NCI-H128 (cell line): ENCODE results near the gene OR11H6.
"Not testable (repeated sequence)": the region's sequence is repeated elsewhere in the genome, so short reads cannot be mapped to it uniquely, and the experiment has no call there.

ENCODE experiments used
- DNase-seq: peaks from one replicate; lab custom pipeline; 2025; ENCODE audit not compliant: unreplicated experiment; lab: John Stamatoyannopoulos, UW

OR11H6 gene, protein sequence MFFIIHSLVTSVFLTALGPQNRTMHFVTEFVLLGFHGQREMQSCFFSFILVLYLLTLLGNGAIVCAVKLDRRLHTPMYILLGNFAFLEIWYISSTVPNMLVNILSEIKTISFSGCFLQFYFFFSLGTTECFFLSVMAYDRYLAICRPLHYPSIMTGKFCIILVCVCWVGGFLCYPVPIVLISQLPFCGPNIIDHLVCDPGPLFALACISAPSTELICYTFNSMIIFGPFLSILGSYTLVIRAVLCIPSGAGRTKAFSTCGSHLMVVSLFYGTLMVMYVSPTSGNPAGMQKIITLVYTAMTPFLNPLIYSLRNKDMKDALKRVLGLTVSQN

GRCh38 chr14:20223410-20223809, at the start of gene OR11H6:
OR11H6 (plus strand) TSS chr14:20223710; CDS start chr14:20223710, 0 bp downstream.
- DNase-seq, result no peak

DNA sequence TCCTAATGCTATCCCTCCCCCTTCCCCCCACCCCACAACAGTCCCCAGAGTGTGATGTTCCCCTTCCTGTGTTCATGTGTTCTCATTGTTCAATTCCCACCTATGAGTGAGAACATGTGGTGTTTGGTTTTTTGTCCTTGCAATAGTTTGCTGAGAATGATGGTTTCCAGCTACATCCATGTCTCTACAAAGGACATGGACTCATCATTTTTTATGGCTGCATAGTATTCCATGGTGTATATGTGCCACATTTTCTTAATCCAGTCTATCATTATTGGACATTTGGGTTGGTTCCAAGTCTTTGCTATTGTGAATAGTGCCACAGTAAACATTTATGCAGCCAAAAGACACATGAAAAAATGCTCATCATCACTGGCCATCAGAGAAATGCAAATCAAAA, 49.3 kb upstream of the OR11H6 start:
- DNase-seq, result not testable (repeated sequence)

DNA sequence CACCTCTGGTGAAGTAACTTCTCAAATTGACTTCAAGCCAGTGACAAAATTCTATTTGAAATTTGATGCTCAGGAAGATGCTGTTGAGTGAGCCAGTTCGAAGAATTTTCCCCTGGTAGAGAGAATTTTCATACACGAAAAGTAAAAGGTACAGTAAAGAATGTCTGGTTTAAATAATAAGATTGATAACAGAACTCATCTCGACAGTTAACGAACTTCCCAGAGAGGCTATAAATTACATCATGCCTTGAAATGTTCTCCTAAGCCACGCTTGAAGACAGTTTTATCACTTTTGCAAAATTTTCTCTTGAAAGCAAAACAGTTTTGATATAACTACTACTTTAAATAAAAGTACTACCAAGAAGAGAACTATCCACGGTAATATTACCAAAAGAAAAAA, 47.2 kb upstream of the OR11H6 start:
- DNase-seq, result no peak

- DNase-seq, result no peak
Observed at GRCh38 chr14:20177433-20177974, 46.0 kb upstream of the OR11H6 start.

DNA sequence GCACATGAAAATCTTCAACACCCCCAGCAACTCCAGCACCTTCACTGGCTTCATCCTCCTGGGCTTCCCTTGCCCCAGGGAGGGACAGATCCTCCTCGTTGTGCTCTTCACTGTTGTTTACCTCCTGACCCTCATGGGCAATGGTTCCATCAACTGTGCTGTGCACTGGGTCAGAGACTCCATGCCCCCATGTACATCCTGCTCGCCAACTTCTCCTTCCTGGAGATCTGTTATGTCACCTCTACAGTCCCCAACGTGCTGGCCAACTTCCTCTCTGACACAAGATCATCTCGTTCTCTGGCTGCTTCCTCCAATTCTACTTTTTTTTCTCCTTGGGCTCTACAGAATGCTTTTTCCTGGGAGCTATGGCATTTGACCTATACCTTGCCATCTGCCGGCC, 44.3 kb upstream of the OR11H6 start:
- no peak for DNase-seq

GRCh38 chr14:20179880-20180279, 43.6 kb upstream of the OR11H6 start:
- DNase-seq, result no peak

DNA sequence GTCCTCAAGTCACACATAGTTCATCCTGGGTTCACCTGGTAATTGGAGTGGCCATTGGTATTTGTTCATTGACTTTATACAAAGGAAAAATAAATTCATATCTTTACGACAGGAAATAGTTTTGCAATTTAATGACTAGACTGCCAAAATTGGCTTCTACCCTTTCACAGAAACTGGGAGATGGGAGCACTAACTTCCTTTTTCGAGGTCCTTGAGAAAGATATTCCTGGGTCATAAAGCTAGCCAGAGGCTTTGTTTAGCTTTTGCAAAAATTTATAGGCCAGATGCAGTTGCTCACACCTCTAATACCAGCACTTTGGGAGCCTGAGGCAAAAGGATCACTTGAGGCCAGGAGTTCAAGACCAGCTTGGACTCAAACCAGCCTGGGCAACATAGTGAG, 43.0 kb upstream of the OR11H6 start:
- DNase-seq, result no peak

- no peak for DNase-seq
Observed at GRCh38 chr14:20184181-20184580, 39.3 kb upstream of the OR11H6 start.

DNA sequence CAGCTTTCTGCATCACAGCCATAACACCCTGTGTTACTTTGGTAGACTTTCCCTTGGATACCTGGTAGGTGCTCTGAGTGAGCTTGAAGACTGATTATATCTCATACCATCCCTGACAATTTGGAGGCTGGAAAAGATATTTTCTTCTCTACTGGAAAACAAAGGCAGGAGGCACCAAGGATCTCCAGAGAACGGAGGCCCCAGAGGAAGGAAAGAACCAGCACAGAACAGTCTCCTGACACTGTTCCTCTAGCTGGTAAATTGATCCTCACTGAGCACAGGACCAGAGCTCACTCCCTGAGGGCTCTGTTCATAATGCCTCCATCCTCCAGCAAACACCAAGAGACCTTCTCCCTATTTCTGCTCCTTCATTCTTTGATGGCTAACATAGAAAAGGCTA, 32.9 kb upstream of the OR11H6 start, which contains the start of gene OR11G2:
Gene OR11G2, plus strand, starts transcription at position 301 of the 400 bp plus-strand sequence. CDS start 6,542 bp downstream, outside the sequence.
- DNase-seq, result no peak

GRCh38 chr14:20191396-20191795, 32.1 kb upstream of the OR11H6 start:
- no peak for DNase-seq

- DNase-seq, result no peak
Observed at GRCh38 chr14:20194101-20194500, 29.4 kb upstream of the OR11H6 start.

- DNase-seq, result not testable (repeated sequence)
Observed at GRCh38 chr14:20195170-20195569, 28.3 kb upstream of the OR11H6 start.

- DNase-seq, result no peak
Observed at GRCh38 chr14:20195911-20196310, 27.6 kb upstream of the OR11H6 start.

DNA sequence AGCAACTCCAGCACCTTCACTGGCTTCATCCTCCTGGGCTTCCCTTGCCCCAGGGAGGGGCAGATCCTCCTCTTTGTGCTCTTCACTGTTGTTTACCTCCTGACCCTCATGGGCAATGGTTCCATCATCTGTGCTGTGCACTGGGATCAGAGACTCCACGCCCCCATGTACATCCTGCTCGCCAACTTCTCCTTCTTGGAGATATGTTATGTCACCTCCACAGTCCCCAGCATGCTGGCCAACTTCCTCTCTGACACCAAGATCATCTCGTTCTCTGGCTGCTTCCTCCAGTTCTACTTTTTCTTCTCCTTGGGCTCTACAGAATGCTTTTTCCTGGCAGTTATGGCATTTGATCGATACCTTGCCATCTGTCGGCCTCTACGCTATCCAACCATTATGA, 26.1 kb upstream of the OR11H6 start:
- no peak for DNase-seq

- DNase-seq, result no peak
Observed at GRCh38 chr14:20198991-20199390, 24.5 kb upstream of the OR11H6 start.

GRCh38 chr14:20204721-20205120, 18.8 kb upstream of the OR11H6 start:
- no peak for DNase-seq

- DNase-seq, result no peak
Observed at GRCh38 chr14:20209595-20209994, 13.9 kb upstream of the OR11H6 start.

GRCh38 chr14:20212406-20212805, 11.1 kb upstream of the OR11H6 start:
- not testable (repeated sequence) for DNase-seq

DNA sequence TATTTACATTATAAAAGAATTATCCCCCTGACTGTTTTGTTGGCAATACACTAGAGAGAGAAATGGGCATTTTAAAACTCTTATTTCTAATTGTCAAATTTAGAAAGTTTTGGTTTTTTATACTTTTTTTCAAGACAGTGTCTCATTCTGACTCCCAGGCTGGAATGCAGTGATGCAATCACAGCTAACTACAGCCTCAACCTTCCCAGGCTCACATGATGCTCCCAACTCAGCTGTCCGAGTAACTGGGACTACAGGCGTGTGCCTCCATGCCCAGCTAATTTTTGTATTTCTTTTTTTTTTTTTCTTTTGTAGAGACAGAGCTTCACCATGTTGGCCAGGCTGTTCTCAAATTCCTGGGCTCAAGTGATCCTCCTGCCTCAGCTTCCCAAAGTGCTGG, 8.3 kb upstream of the OR11H6 start:
- no peak for DNase-seq

GRCh38 chr14:20219033-20219432, 4.5 kb upstream of the OR11H6 start:
- no peak for DNase-seq

- DNase-seq, result no peak
Observed at GRCh38 chr14:20228681-20229080, 5.2 kb downstream of the OR11H6 start, which contains the start of gene OR11H7. OR11H7 (plus strand) TSS chr14:20228981.

- DNase-seq, result not testable (repeated sequence)
Observed at GRCh38 chr14:20235415-20235814, 11.9 kb downstream of the OR11H6 start.
